Neural progenitor cell (in vitro differentiated cells): ENCODE results near the gene PLP1. TPM values are rescaled to one million over a fixed set of nuclear protein-coding genes. Genes with fewer than 3 reads are reported as not detected.
A peak's percentile ranks its signal among the peaks of the same experiment; 100 is the strongest.

Source experiments
- DNase-seq: peaks from one replicate; pipeline ENCODE4 v3.0.0-alpha.2; 2016; ENCODE audit warnings: low spot score
- H2AFZ ChIP-seq: fragments of 200-600 bp; sonication (generic); replicated peaks from 2 replicates; pipeline ENCODE4 v1.6.1; 2016; ENCODE audit warnings: antibody characterized with exemption
- H3F3A ChIP-seq: fragments of 200-600 bp; sonication (generic); 2 replicates; pipeline ENCODE4 v1.6.1; 2016; ENCODE audit warnings: antibody characterized with exemption, low read depth
- H3K27ac ChIP-seq: fragments of 200-600 bp; sonication (generic); 2 replicates; pipeline ENCODE4 v1.5.1; 2016; ENCODE audit warnings: mild to moderate bottlenecking
- H3K27me3 ChIP-seq: fragments of 200-600 bp; sonication (generic); 2 replicates; pipeline ENCODE4 v1.6.1; 2016; ENCODE audit warnings: mild to moderate bottlenecking, moderate library complexity
- H3K36me3 ChIP-seq: fragments of 200-600 bp; sonication (generic); 2 replicates; pipeline ENCODE4 v1.5.1; 2016
- H3K4me1 ChIP-seq: fragments of 200-600 bp; sonication (generic); 2 replicates; pipeline ENCODE4 v1.6.1; 2016; ENCODE audit warnings: mixed run types
- H3K4me2 ChIP-seq: fragments of 200-600 bp; sonication (generic); 2 replicates; pipeline ENCODE4 v1.6.1; 2016
- H3K4me3 ChIP-seq: fragments of 200-600 bp; sonication (generic); 2 replicates; pipeline ENCODE4 v1.5.1; 2016
- H3K79me2 ChIP-seq: fragments of 200-600 bp; sonication (generic); 2 replicates; pipeline ENCODE4 v1.6.1; 2016; ENCODE audit warnings: low read depth
- H3K9ac ChIP-seq: fragments of 200-600 bp; sonication (generic); 2 replicates; pipeline ENCODE4 v1.6.1; 2016
- H3K9me3 ChIP-seq: fragments of 200-600 bp; sonication (generic); 2 replicates; pipeline ENCODE4 v1.5.1; 2016; ENCODE audit warnings: low read depth
- H4K20me1 ChIP-seq: fragments of 200-600 bp; sonication (generic); 2 replicates; pipeline ENCODE4 v1.6.1; 2016; ENCODE audit warnings: low read depth
- H3K27ac Mint-ChIP-seq: 3 replicates; pipeline ENCODE4 v1.8.0; 2021; ENCODE audit warnings: mixed read lengths
- H3K27me3 Mint-ChIP-seq: 2 replicates; pipeline ENCODE4 v1.8.0; 2022; ENCODE audit warnings: low read depth, mild to moderate bottlenecking, inconsistent platforms, moderate library complexity, mixed read lengths; ENCODE audit not compliant: insufficient read depth
- H3K36me3 Mint-ChIP-seq: 3 replicates; pipeline ENCODE4 v1.8.0; 2021; ENCODE audit warnings: mixed read lengths
- H3K4me1 Mint-ChIP-seq: 3 replicates; pipeline ENCODE4 v1.8.0; 2021; ENCODE audit warnings: mixed read lengths
- H3K4me3 Mint-ChIP-seq: 3 replicates; pipeline ENCODE4 v1.8.0; 2021; ENCODE audit warnings: mild to moderate bottlenecking, moderate library complexity, mixed read lengths
- H3K9me3 Mint-ChIP-seq: 3 replicates; pipeline ENCODE4 v1.8.0; 2020; ENCODE audit warnings: mixed read lengths
- CTCF ChIP-seq: fragments of 200-600 bp; sonication (generic); IDR thresholded peaks from 2 replicates; pipeline ENCODE4 v1.5.1; 2017; ENCODE audit warnings: antibody characterized with exemption, mild to moderate bottlenecking
- EZH2 ChIP-seq: fragments of 200-600 bp; sonication (generic); IDR thresholded peaks from 2 replicates; pipeline ENCODE4 v1.6.1; 2017; ENCODE audit warnings: antibody characterized with exemption, mild to moderate bottlenecking, moderate library complexity
- EZH2phosphoT487 ChIP-seq: fragments of 200-600 bp; sonication (generic); IDR thresholded peaks from 2 replicates; pipeline ENCODE4 v1.6.1; 2017; ENCODE audit warnings: antibody characterized with exemption
- total RNA-seq: library from RNA; depleted of rRNA; stranded (reverse); fragments of >200 nt; gene quantifications from 2 replicates; pipeline ENCODE4 v1.2.3, GENCODE V29; 2015; ENCODE audit warnings: low replicate concordance

Gene PLP1
- total RNA-seq, 1 donor from 2014 or later = 107 TPM

GRCh38 chrX:103823591-103823990 is 47.0 kb downstream of the PLP1 start:
- Mint-ChIP-seq H3K4me1 (no peaks in the 10 kb centered on the region), H3K36me3 (no peaks in the 10 kb centered on the region), H3K9me3 (no peaks in the 10 kb centered on the region), H3K4me3 (no peak overlapping the region), H3K27ac (no peak overlapping the region), H3K27me3 (no peaks in the 10 kb centered on the region)
- Histone ChIP-seq H3K27me3 (peaks cover 42% of the 10 kb centered on the region), H3K27ac (no peak overlapping the region), H3K9me3 (no peaks in the 10 kb centered on the region), H3K4me1 (no peaks in the 10 kb centered on the region), H3K36me3 (no peaks in the 10 kb centered on the region), H3K4me3 (no peak overlapping the region), H2AFZ (no peak overlapping the region), H3F3A (no peaks in the 10 kb centered on the region), H3K9ac (no peak overlapping the region), H3K4me2 (no peak overlapping the region), H4K20me1 (no peaks in the 10 kb centered on the region), H3K79me2 (no peaks in the 10 kb centered on the region)
- TF ChIP-seq EZH2phosphoT487 (no peak), CTCF (no peak), EZH2 (no peak)
- DNase-seq = no peak

GRCh38 chrX:103825881-103826280 is 49.2 kb downstream of the PLP1 start:
- Histone ChIP-seq H3K4me2 (no peak overlapping the region), H3K4me1 (no peaks in the 10 kb centered on the region), H4K20me1 (no peaks in the 10 kb centered on the region), H3K9ac (no peak overlapping the region), H3K9me3 (no peaks in the 10 kb centered on the region), H3K27ac (no peak overlapping the region), H3K79me2 (no peaks in the 10 kb centered on the region), H3K36me3 (no peaks in the 10 kb centered on the region), H3K27me3 (peaks cover 64% of the 10 kb centered on the region), H3K4me3 (no peak overlapping the region), H3F3A (no peaks in the 10 kb centered on the region), H2AFZ (no peak overlapping the region)
- H3K9me3 Mint-ChIP-seq = no peaks in the 10 kb centered on the region
- DNase-seq = no peak
- no peak for TF ChIP-seq EZH2
- no peak for TF ChIP-seq EZH2phosphoT487
- no peak for TF ChIP-seq CTCF
- H3K27ac Mint-ChIP-seq = no peak overlapping the region
- H3K4me1 Mint-ChIP-seq = no peaks in the 10 kb centered on the region
- peaks cover under 1% of the 10 kb centered on the region for H3K27me3 Mint-ChIP-seq
- H3K36me3 Mint-ChIP-seq = no peaks in the 10 kb centered on the region
- H3K4me3 Mint-ChIP-seq = no peak overlapping the region

GRCh38 chrX:103828529-103828928 is 51.9 kb downstream of the PLP1 start:
- no peak overlapping the region for H3K4me3 ChIP-seq
- H3K9ac ChIP-seq = no peak overlapping the region
- no peak overlapping the region for H3K27ac ChIP-seq
- no peaks in the 10 kb centered on the region for H3K79me2 ChIP-seq
- TF ChIP-seq EZH2phosphoT487 (no peak), CTCF (no peak), EZH2 (no peak)
- Mint-ChIP-seq H3K27ac (no peak overlapping the region), H3K4me3 (no peak overlapping the region), H3K36me3 (no peaks in the 10 kb centered on the region), H3K4me1 (peaks cover 7% of the 10 kb centered on the region), H3K27me3 (peaks cover 4% of the 10 kb centered on the region), H3K9me3 (no peaks in the 10 kb centered on the region)
- H4K20me1 ChIP-seq = no peaks in the 10 kb centered on the region
- no peak overlapping the region for H2AFZ ChIP-seq
- no peak overlapping the region for H3K4me2 ChIP-seq
- H3K4me1 ChIP-seq = no peaks in the 10 kb centered on the region
- H3F3A ChIP-seq = peaks cover 7% of the 10 kb centered on the region
- no peak for DNase-seq
- H3K27me3 ChIP-seq = peaks cover 86% of the 10 kb centered on the region
- H3K36me3 ChIP-seq = no peaks in the 10 kb centered on the region
- H3K9me3 ChIP-seq = no peaks in the 10 kb centered on the region

GRCh38 chrX:103830848-103831247 is 54.2 kb downstream of the PLP1 start:
- Histone ChIP-seq H3K27ac (no peak overlapping the region), H3K79me2 (no peaks in the 10 kb centered on the region), H3F3A (peaks cover 7% of the 10 kb centered on the region), H3K9ac (no peak overlapping the region), H3K9me3 (no peaks in the 10 kb centered on the region), H3K4me3 (no peak overlapping the region), H3K36me3 (no peaks in the 10 kb centered on the region), H3K4me1 (no peaks in the 10 kb centered on the region), H4K20me1 (no peaks in the 10 kb centered on the region), H2AFZ (no peak overlapping the region), H3K4me2 (no peak overlapping the region), H3K27me3 (peaks cover 94% of the 10 kb centered on the region)
- H3K36me3 Mint-ChIP-seq = no peaks in the 10 kb centered on the region
- peaks cover 4% of the 10 kb centered on the region for H3K27me3 Mint-ChIP-seq
- DNase-seq = no peak
- H3K4me3 Mint-ChIP-seq = peak overlapping the region; percentile 87
- H3K4me1 Mint-ChIP-seq = peaks cover 7% of the 10 kb centered on the region
- TF ChIP-seq EZH2phosphoT487 = no peak
- H3K27ac Mint-ChIP-seq = no peak overlapping the region
- H3K9me3 Mint-ChIP-seq = no peaks in the 10 kb centered on the region
